Endothelial cell of umbilical vein (primary cell): ENCODE measurements around the gene FAM167B. TPM values are rescaled to one million over a fixed set of nuclear protein-coding genes. Genes with fewer than 3 reads are reported as not detected.

Experiments used
- BruUV-seq: library from RNA; stranded (reverse); fragments of 400-500 nt; replicated peaks from 2 replicates; lab custom pipeline; 2021; lab: Mats Ljungman, UMichigan
- CTCF ChIA-PET: fragments of 300-600, 350-600 bp; sonication (Branson Sonifier 250); formaldehyde crosslinking; loops from one replicate; lab custom pipeline; 2021; ENCODE audit warnings: antibody characterized with exemption, inconsistent platforms; lab: Charles Lee
- POLR2A ChIA-PET: fragments of 300-600, 350-600 bp; sonication (Branson Sonifier 250); formaldehyde crosslinking; loops from one replicate; lab custom pipeline; 2021; ENCODE audit warnings: antibody characterized with exemption, inconsistent platforms; lab: Charles Lee
- DNase-seq: peaks from one replicate; pipeline ENCODE4 v3.0.0-alpha.2; 2011; ENCODE audit warnings: low read depth, low spot score
- FAIRE-seq: peaks from 2 replicates; lab custom pipeline; 2011; peaks lifted over from hg19 to GRCh38; lab: Jason Lieb, UNC
- H2AFZ ChIP-seq: 2 replicates; pipeline ENCODE4 v1.6.0; 2012; ENCODE audit warnings: low read depth, low read length, control low read depth, inconsistent platforms
- H3K27ac ChIP-seq: 2 replicates; pipeline ENCODE4 v1.5.1; 2011; ENCODE audit warnings: low read depth, mild to moderate bottlenecking, control low read depth, low read length, moderate library complexity; ENCODE audit not compliant: insufficient read depth
- H3K27me3 ChIP-seq, 2 experiments: 2 replicates each; pipeline versions ENCODE4 v1.6.0 to v1.6.1; 2011; ENCODE audit warnings: low read length in 2 of 2, mixed read lengths in 1 of 2; ENCODE audit not compliant: control insufficient read depth in 2 of 2, insufficient read depth in 2 of 2
- H3K36me3 ChIP-seq, 2 experiments: 2 replicates in 1 of 2; 3 replicates in 1 of 2; pipeline ENCODE4 v1.5.1; 2011; ENCODE audit warnings: low read length in 2 of 2, mild to moderate bottlenecking in 1 of 2, moderate library complexity in 1 of 2; ENCODE audit not compliant: control insufficient read depth in 2 of 2, insufficient read depth in 2 of 2; ENCODE audit errors: extremely low read depth in 1 of 2
- H3K4me1 ChIP-seq: 3 replicates; pipeline ENCODE4 v1.5.1; 2011; ENCODE audit warnings: mild to moderate bottlenecking, low read length; ENCODE audit not compliant: control insufficient read depth, insufficient read depth; ENCODE audit errors: extremely low read depth
- H3K4me2 ChIP-seq: 2 replicates; pipeline ENCODE4 v1.6.1; 2011; ENCODE audit warnings: low read length, control low read depth, mixed read lengths; ENCODE audit not compliant: insufficient read depth
- H3K4me3 ChIP-seq, 3 experiments: fragments of 200-600 bp in 1 of 3; sonication (generic), shearing (Covaris generic) in 1 of 3; replicated peaks in 1 of 3; 2 replicates each; pipeline ENCODE4 v1.5.1; 2011 to 2016; ENCODE audit warnings: control low read depth in 3 of 3, low read length in 3 of 3, mild to moderate bottlenecking in 2 of 3, inconsistent platforms in 1 of 3, low read depth in 1 of 3, moderate library complexity in 1 of 3; ENCODE audit not compliant: insufficient read depth in 1 of 3
- H3K79me2 ChIP-seq: 2 replicates; pipeline ENCODE4 v1.6.0; 2012; ENCODE audit warnings: low read length, inconsistent platforms; ENCODE audit not compliant: control insufficient read depth, insufficient read depth
- H3K9ac ChIP-seq: replicated peaks from 2 replicates; pipeline ENCODE3; 2011; ENCODE audit warnings: low read length, control low read depth; ENCODE audit not compliant: insufficient read depth; ENCODE audit errors: extremely low read depth
- H3K9me1 ChIP-seq: replicated peaks from 3 replicates; pipeline ENCODE4 v1.6.0; 2011; ENCODE audit warnings: mild to moderate bottlenecking, low read length; ENCODE audit not compliant: control insufficient read depth, insufficient read depth; ENCODE audit errors: extremely low read depth
- H3K9me3 ChIP-seq: replicated peaks from 2 replicates; pipeline ENCODE4 v1.5.1; 2012; ENCODE audit warnings: low read length, inconsistent platforms; ENCODE audit not compliant: control insufficient read depth, insufficient read depth
- H4K20me1 ChIP-seq: replicated peaks from 2 replicates; pipeline ENCODE3; 2011; ENCODE audit warnings: mild to moderate bottlenecking, low read length; ENCODE audit not compliant: control insufficient read depth, insufficient read depth; ENCODE audit errors: extremely low read depth
- CTCF ChIP-seq, 2 donors: IDR thresholded peaks; 1 replicate in 1 of 2; 2 replicates in 1 of 2; pipeline ENCODE4 v1.5.1; 2011; ENCODE audit warnings: low read length in 2 of 2, mild to moderate bottlenecking in 2 of 2, moderate library complexity in 2 of 2, control low read depth in 1 of 2, inconsistent platforms in 1 of 2, low read depth in 1 of 2; ENCODE audit not compliant: insufficient read depth in 1 of 2; ENCODE audit errors: extremely low read depth in 1 of 2
- EZH2 ChIP-seq: IDR thresholded peaks from 2 replicates; pipeline ENCODE4 v1.6.1; 2012; ENCODE audit warnings: borderline replicate concordance, low read depth, mild to moderate bottlenecking, moderate library complexity, low read length, inconsistent platforms; ENCODE audit not compliant: severe bottlenecking
- FOS ChIP-seq: IDR thresholded peaks from 2 replicates; pipeline ENCODE4 v1.6.1; 2011; ENCODE audit warnings: mild to moderate bottlenecking, low read length, moderate library complexity, borderline replicate concordance; ENCODE audit not compliant: insufficient read depth
- GATA2 ChIP-seq: IDR thresholded peaks from 2 replicates; pipeline ENCODE4 v1.7.0; 2011; ENCODE audit warnings: low read depth, mild to moderate bottlenecking, moderate library complexity, mixed read lengths, low read length; ENCODE audit not compliant: insufficient read length, insufficient read depth
- JUN ChIP-seq: IDR thresholded peaks from 2 replicates; pipeline ENCODE4 v1.6.1; 2011; ENCODE audit warnings: borderline replicate concordance, low read depth; ENCODE audit not compliant: insufficient read length, insufficient read depth
- MYC ChIP-seq: IDR thresholded peaks from one replicate; pipeline ENCODE4 v1.6.1; 2011; ENCODE audit warnings: mild to moderate bottlenecking, low read depth, low read length
- POLR2A ChIP-seq: IDR thresholded peaks from 2 replicates; pipeline ENCODE4 v1.6.1; 2012; ENCODE audit warnings: low read depth, mild to moderate bottlenecking, control low read depth, low read length
- POLR2AphosphoS5 ChIP-seq: IDR thresholded peaks from 2 replicates; pipeline ENCODE4 v1.6.1; 2012; ENCODE audit warnings: low read depth, mild to moderate bottlenecking, control low read depth, low read length, moderate library complexity; ENCODE audit not compliant: insufficient read depth
- dilution Hi-C: fragments of 300-500 bp; cut with MboI; formaldehyde crosslinking; loops from one replicate; pipeline ENCODE4 v1.15.0; 2019; ENCODE audit warnings: low sequenced_read_pairs; ENCODE audit not compliant: extremely low pct_ligation_motif_present
- intact Hi-C: fragments of 100-400 bp; cut with micrococcal nuclease; formaldehyde crosslinking; loops from one replicate; pipeline ENCODE4 v1.10.0; 2022
- polyA plus RNA-seq, 4 experiments: library from polyadenylated mRNA; depleted of rRNA in 3 of 4; stranded (reverse) in 3 of 4; unstranded in 1 of 4; fragments of >200 nt; gene quantifications; 2 replicates each; pipeline versions ENCODE4 v1.2.1 to v1.2.3, GENCODE V29; 2011 to 2012; ENCODE audit warnings: missing spikeins in 1 of 4
- total RNA-seq: library from RNA; stranded (reverse); gene quantifications from 2 replicates; pipeline ENCODE4 v1.2.3, GENCODE V29; 2021
- TF ChIP-seq, protein P1 (sequence below): IDR thresholded peaks from 2 replicates; pipeline ENCODE4 v1.6.1; 2011; ENCODE audit not compliant: insufficient read depth, insufficient read length

The FAM167B gene
- total and polyA plus RNA-seq, 2 donors (not counting 3 experiments of a cell fraction or from before 2014, with no cell fraction given): 2.1 to 5.6 TPM

GRCh38 chr1:32201011-32201855 is 45.8 kb upstream of the FAM167B start:
- Histone ChIP-seq H4K20me1 (no peaks in the 10 kb centered on the region), H3K27ac (peak overlapping the region; percentile 5), H2AFZ (peak overlapping the region; percentile 79), H3K4me1 (peaks cover 25% of the 10 kb centered on the region), H3K79me2 (no peaks in the 10 kb centered on the region), H3K9me3 (no peaks in the 10 kb centered on the region), H3K9me1 (no peaks in the 10 kb centered on the region), H3K4me2 (peak overlapping the region; percentile 54), H3K9ac (peak overlapping the region; percentile 71), H3K4me3 (peak overlapping the region; percentile 49 to 60 (median 56)), H3K27me3 (no peaks in the 10 kb centered on the region), H3K36me3 (peaks cover 5 to 11% of the 10 kb centered on the region in 2 experiments)
- FAIRE-seq: peak; percentile 84
- DNase-seq: peak; percentile 56
- dilution Hi-C loops: no loop called here
- POLR2A ChIA-PET: interaction anchor here (0.6 to 0.8 kb wide), 4 partner anchors 9 to 135 kb away, joined by 3 to 6 read pairs (median 3); partner anchors contain the start of genes KPNA6, MARCKSL1 and TMEM39B
- TF ChIP-seq CTCF (IDR thresholded peaks at IDR 0.05; ENCODE audit: extremely low read depth in 1 of 2, insufficient read depth in 1 of 2, low read depth in 1 of 2, low read length in 2 of 2): no peak
- TF ChIP-seq POLR2A: no peak
- TF ChIP-seq JUN: no peak
- no peak for TF ChIP-seq FOS
- TF ChIP-seq POLR2AphosphoS5: no peak
- TF ChIP-seq MYC: no peak
- no peak for TF ChIP-seq GATA2
- no peak for TF ChIP-seq EZH2
- TF ChIP-seq, protein P1, sequence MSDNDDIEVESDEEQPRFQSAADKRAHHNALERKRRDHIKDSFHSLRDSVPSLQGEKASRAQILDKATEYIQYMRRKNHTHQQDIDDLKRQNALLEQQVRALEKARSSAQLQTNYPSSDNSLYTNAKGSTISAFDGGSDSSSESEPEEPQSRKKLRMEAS: no peak
- CTCF ChIA-PET: interaction anchor here (1.0 to 3.0 kb wide), 6 partner anchors 15 to 213 kb away, joined by 3 to 13 read pairs (median 6); partner anchors contain the start of genes KPNA6 and MARCKSL1
- intact Hi-C loops: loop anchor here (2.0 kb wide), 1 partner anchor 20 kb away; no protein-coding TSS in a partner anchor
- BruUV-seq: no TSS peak
